Upper lobe of left lung (tissue), 4 donors: ENCODE measurements around the gene NAIF1.
A peak's percentile ranks its signal among the peaks of the same experiment; 100 is the strongest.

Experiments
- EP300 ChIP-seq, 4 donors: sonication (generic); formaldehyde crosslinking; IDR thresholded peaks; one replicate each; pipeline ENCODE4 v1.5.1; 2017; ENCODE audit warnings: antibody characterized with exemption in 4 of 4, control low read depth in 2 of 4
- POLR2A ChIP-seq, 4 donors: fragments of 450-650 bp; IDR thresholded peaks; one replicate each; pipeline ENCODE4 v1.5.1; 2016 to 2017; ENCODE audit warnings: antibody characterized with exemption in 4 of 4, mild to moderate bottlenecking in 2 of 4
- POLR2AphosphoS5 ChIP-seq, 2 donors: sonication (generic); formaldehyde crosslinking; IDR thresholded peaks; one replicate each; pipeline ENCODE4 v1.5.1; 2017; ENCODE audit warnings: antibody characterized with exemption in 2 of 2
- TF ChIP-seq, protein P1 (sequence below), 6 experiments: fragments of 450-650 bp in 4 of 6; fragments of 200-600 bp in 2 of 6; sonication (generic) in 2 of 6; IDR thresholded peaks; one replicate each; pipeline ENCODE4 v1.5.1; 2016 to 2019; ENCODE audit warnings: antibody characterized with exemption in 6 of 6

GRCh38 chr9:128099932-128100491 is 32.9 kb upstream of the NAIF1 start:
- TF ChIP-seq, protein P1, sequence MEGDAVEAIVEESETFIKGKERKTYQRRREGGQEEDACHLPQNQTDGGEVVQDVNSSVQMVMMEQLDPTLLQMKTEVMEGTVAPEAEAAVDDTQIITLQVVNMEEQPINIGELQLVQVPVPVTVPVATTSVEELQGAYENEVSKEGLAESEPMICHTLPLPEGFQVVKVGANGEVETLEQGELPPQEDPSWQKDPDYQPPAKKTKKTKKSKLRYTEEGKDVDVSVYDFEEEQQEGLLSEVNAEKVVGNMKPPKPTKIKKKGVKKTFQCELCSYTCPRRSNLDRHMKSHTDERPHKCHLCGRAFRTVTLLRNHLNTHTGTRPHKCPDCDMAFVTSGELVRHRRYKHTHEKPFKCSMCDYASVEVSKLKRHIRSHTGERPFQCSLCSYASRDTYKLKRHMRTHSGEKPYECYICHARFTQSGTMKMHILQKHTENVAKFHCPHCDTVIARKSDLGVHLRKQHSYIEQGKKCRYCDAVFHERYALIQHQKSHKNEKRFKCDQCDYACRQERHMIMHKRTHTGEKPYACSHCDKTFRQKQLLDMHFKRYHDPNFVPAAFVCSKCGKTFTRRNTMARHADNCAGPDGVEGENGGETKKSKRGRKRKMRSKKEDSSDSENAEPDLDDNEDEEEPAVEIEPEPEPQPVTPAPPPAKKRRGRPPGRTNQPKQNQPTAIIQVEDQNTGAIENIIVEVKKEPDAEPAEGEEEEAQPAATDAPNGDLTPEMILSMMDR (IDR thresholded peaks at IDR 0.05), result no peak
- TF ChIP-seq EP300 (IDR thresholded peaks at IDR 0.05) (peak in 3 of 4 donors; percentile 52 to 71 (median 56)), POLR2AphosphoS5 (IDR thresholded peaks at IDR 0.05) (peak; percentile 81 to 83), POLR2A (IDR thresholded peaks at IDR 0.05) (no peak)
